HepG2 (cell line): Measurements from ENCODE around the gene DENND5A. TPM values are rescaled to one million over a fixed set of nuclear protein-coding genes. Genes with fewer than 3 reads are reported as not detected.

Experiments
- ADNP ChIP-seq: sonication (generic); formaldehyde crosslinking; IDR thresholded peaks from 2 replicates; pipeline ENCODE4 v1.4.0; 2020; ENCODE audit warnings: missing genetic modification reagents
- KAT8 ChIP-seq: IDR thresholded peaks from 2 replicates; pipeline ENCODE4 v1.6.1; 2016; ENCODE audit warnings: missing genetic modification reagents, missing compliant biosample characterization
- KDM1A ChIP-seq: IDR thresholded peaks from 2 replicates; pipeline ENCODE4 v1.6.1; 2016; ENCODE audit warnings: missing compliant biosample characterization
- KDM5A ChIP-seq: fragments of 200-600 bp; sonication (generic); IDR thresholded peaks from 2 replicates; pipeline ENCODE4 v1.7.0; 2018; ENCODE audit warnings: antibody characterized with exemption, mild to moderate bottlenecking, low read length, borderline replicate concordance
- RFXAP ChIP-seq: sonication (generic); formaldehyde crosslinking; IDR thresholded peaks from 2 replicates; pipeline ENCODE4 v1.4.0; 2020; ENCODE audit warnings: missing genetic modification reagents, borderline replicate concordance
- TBX3 ChIP-seq: fragments of 450-650 bp; IDR thresholded peaks from 2 replicates; pipeline ENCODE4 v1.6.1; 2017; ENCODE audit warnings: antibody characterized with exemption, mild to moderate bottlenecking, inconsistent platforms, borderline replicate concordance
- TRIM24 ChIP-seq: sonication (generic); formaldehyde crosslinking; IDR thresholded peaks from 2 replicates; pipeline ENCODE4 v1.8.0; 2022; ENCODE audit warnings: mild to moderate bottlenecking, missing genetic modification reagents
- U2AF1 ChIP-seq: fragments of 200-400 bp; formaldehyde crosslinking; optimal IDR thresholded peaks from 2 replicates; pipeline ENCODE3; 2017; ENCODE audit warnings: mild to moderate bottlenecking, low read depth, low read length
- ZFP36 ChIP-seq: fragments of 150-350 bp; IDR thresholded peaks from 2 replicates; pipeline ENCODE4 v1.6.1; 2018; ENCODE audit warnings: borderline replicate concordance, low read length, low read depth; ENCODE audit not compliant: partially characterized antibody
- ZNF224 ChIP-seq: sonication (generic); formaldehyde crosslinking; IDR thresholded peaks from 2 replicates; pipeline ENCODE4 v1.5.0; 2020; ENCODE audit warnings: mild to moderate bottlenecking, missing genetic modification reagents
- ZNF326 ChIP-seq: sonication (generic); formaldehyde crosslinking; IDR thresholded peaks from 2 replicates; pipeline ENCODE4 v1.4.0; 2020; ENCODE audit warnings: missing genetic modification reagents, borderline replicate concordance
- ZNF383 ChIP-seq: sonication (generic); formaldehyde crosslinking; IDR thresholded peaks from 2 replicates; pipeline ENCODE4 v1.4.0; 2020; ENCODE audit warnings: missing genetic modification reagents, mild to moderate bottlenecking, borderline replicate concordance
- ZNF441 ChIP-seq: sonication (generic); formaldehyde crosslinking; IDR thresholded peaks from 2 replicates; pipeline ENCODE4 v1.7.0; 2021; ENCODE audit warnings: missing genetic modification reagents, borderline replicate concordance
- ZNF484 ChIP-seq: sonication (generic); formaldehyde crosslinking; IDR thresholded peaks from 2 replicates; pipeline ENCODE4 v1.5.1; 2020; ENCODE audit warnings: mild to moderate bottlenecking, low read depth, missing genetic modification reagents, borderline replicate concordance
- ZNF709 ChIP-seq: sonication (generic); formaldehyde crosslinking; IDR thresholded peaks from 2 replicates; pipeline ENCODE4 v1.5.0; 2020; ENCODE audit warnings: mild to moderate bottlenecking, missing genetic modification reagents
- ZNF775 ChIP-seq: sonication (generic); formaldehyde crosslinking; IDR thresholded peaks from 2 replicates; pipeline ENCODE4 v1.4.0; 2020; ENCODE audit warnings: missing genetic modification reagents, mild to moderate bottlenecking, moderate library complexity, borderline replicate concordance
- polyA plus RNA-seq, 8 experiments: library from polyadenylated mRNA; depleted of rRNA in 3 of 8; stranded (reverse) in 7 of 8; unstranded in 1 of 8; fragments of >200 nt; fragmentation: Illumina TruSeq in 4 of 8; extraction: Trizol in 4 of 8; gene quantifications; 2 replicates each; pipeline versions ENCODE4 v1.2.1 to v1.2.3, GENCODE V29; 2011 to 2016; ENCODE audit warnings: low read depth in 4 of 8, missing spikeins in 1 of 8, mixed read lengths in 1 of 8; ENCODE audit not compliant: insufficient read depth in 1 of 8
- total RNA-seq, 5 experiments: library from RNA; depleted of rRNA; stranded (reverse); fragments of >200 nt; fragmentation: Illumina TruSeq; extraction: Trizol; gene quantifications; 2 replicates each; pipeline ENCODE4 v1.2.3, GENCODE V29; 2016; ENCODE audit warnings: low read depth in 1 of 5
- TF ChIP-seq, protein P1 (sequence below): IDR thresholded peaks from 2 replicates; pipeline ENCODE4 v1.6.1; 2016; ENCODE audit warnings: missing compliant biosample characterization, missing genetic modification reagents, borderline replicate concordance
- TF ChIP-seq, protein P2 (sequence below): sonication (generic); formaldehyde crosslinking; IDR thresholded peaks from 2 replicates; pipeline ENCODE4 v1.4.0; 2020; ENCODE audit warnings: missing genetic modification reagents
- TF ChIP-seq, protein P3 (sequence below): IDR thresholded peaks from 2 replicates; pipeline ENCODE4 v1.6.1; 2016; ENCODE audit warnings: missing biosample characterization, missing genetic modification reagents, low read depth
- TF ChIP-seq, protein P4 (sequence below): sonication (generic); formaldehyde crosslinking; IDR thresholded peaks from 2 replicates; pipeline ENCODE4; 2020; ENCODE audit warnings: missing genetic modification reagents, mild to moderate bottlenecking, borderline replicate concordance
- TF ChIP-seq, protein P5 (sequence below): sonication (generic); formaldehyde crosslinking; IDR thresholded peaks from 2 replicates; pipeline ENCODE4 v1.8.1; 2023; ENCODE audit warnings: mild to moderate bottlenecking, inconsistent platforms, moderate library complexity, missing genetic modification reagents, borderline replicate concordance

The DENND5A gene
- total and polyA plus RNA-seq, 2 of the 13 experiments (the other 11 are each of a cell fraction or from before 2014, with no cell fraction given) = 63.3 to 145 TPM

DNA sequence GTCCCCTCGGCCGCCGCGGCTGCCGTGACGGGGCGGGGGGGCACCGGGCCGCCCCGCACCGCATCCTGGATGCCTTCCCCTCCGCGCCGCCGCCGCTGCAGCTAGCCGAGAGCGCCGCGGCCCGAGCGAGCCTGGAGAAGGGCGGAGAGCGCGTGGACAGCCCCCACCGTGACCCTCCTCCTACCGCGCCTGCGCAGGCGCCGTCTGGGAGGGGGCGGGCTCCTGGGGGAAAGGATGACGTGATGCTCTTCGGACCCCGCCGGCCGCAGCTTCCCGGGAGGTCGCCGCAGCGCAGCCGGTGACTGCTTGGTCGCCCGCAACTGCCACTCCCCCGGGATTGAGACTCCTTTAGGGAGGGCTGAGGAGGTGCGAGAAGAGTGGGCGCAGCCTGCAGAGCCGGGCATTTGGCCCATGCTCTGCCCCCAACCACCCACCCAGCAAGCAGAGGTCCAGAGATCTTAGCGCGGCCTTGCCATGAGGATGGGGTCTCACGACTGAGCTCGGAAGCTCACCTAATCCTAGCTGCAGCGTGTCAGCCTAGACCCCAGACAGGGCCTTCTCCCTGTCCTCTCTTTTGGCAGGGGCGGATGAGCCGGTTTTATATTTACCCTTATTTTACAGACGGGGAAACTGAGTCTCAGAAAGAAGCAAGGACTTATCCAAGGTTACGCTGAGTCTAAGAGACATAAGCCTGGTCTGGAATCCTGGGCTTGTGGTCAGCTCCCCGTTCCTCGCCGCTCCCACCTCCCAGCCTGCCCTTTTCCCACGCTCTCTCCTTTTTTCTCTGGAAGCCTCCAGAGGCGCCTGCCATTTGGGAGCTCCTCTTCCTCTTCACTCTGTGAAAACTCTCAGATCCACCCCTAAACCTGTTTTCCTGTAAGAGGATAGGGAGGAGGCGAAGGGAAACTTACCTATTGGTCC lies at the start of gene DENND5A (continued):
- no peak for TF ChIP-seq ZFP36
- no peak for TF ChIP-seq KDM5A
- no peak for TF ChIP-seq KDM1A (CRISPR knock-in tag)
- peak; percentile 64; the same call in 1 of the 2 replicates for TF ChIP-seq ZNF224 (CRISPR knock-in tag)
- no peak for TF ChIP-seq RFXAP
- TF ChIP-seq ZNF383 = no peak
- no peak for TF ChIP-seq ZNF326
- TF ChIP-seq ZNF775 (CRISPR knock-in tag) = no peak
- no peak for TF ChIP-seq TRIM24 (CRISPR knock-in tag)
- no peak for TF ChIP-seq U2AF1
- TF ChIP-seq KAT8 (CRISPR knock-in tag) = peak; percentile 45; the same call in 1 of the 2 replicates
- 0 out of 2 replicates have a peak, but pooled peaks have one; percentile 43 for TF ChIP-seq ZNF709
- TF ChIP-seq, protein P1, sequence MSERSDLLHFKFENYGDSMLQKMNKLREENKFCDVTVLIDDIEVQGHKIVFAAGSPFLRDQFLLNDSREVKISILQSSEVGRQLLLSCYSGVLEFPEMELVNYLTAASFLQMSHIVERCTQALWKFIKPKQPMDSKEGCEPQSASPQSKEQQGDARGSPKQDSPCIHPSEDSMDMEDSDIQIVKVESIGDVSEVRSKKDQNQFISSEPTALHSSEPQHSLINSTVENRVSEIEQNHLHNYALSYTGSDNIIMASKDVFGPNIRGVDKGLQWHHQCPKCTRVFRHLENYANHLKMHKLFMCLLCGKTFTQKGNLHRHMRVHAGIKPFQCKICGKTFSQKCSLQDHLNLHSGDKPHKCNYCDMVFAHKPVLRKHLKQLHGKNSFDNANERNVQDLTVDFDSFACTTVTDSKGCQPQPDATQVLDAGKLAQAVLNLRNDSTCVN (CRISPR knock-in tag) = no peak; the same call in 1 of the 2 replicates
- TF ChIP-seq ZNF441 (CRISPR knock-in tag) = no peak
- TF ChIP-seq ZNF484 (CRISPR knock-in tag) = no peak
- TF ChIP-seq, protein P2, sequence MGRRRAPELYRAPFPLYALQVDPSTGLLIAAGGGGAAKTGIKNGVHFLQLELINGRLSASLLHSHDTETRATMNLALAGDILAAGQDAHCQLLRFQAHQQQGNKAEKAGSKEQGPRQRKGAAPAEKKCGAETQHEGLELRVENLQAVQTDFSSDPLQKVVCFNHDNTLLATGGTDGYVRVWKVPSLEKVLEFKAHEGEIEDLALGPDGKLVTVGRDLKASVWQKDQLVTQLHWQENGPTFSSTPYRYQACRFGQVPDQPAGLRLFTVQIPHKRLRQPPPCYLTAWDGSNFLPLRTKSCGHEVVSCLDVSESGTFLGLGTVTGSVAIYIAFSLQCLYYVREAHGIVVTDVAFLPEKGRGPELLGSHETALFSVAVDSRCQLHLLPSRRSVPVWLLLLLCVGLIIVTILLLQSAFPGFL (CRISPR knock-in tag) = no peak
- TF ChIP-seq, protein P3, sequence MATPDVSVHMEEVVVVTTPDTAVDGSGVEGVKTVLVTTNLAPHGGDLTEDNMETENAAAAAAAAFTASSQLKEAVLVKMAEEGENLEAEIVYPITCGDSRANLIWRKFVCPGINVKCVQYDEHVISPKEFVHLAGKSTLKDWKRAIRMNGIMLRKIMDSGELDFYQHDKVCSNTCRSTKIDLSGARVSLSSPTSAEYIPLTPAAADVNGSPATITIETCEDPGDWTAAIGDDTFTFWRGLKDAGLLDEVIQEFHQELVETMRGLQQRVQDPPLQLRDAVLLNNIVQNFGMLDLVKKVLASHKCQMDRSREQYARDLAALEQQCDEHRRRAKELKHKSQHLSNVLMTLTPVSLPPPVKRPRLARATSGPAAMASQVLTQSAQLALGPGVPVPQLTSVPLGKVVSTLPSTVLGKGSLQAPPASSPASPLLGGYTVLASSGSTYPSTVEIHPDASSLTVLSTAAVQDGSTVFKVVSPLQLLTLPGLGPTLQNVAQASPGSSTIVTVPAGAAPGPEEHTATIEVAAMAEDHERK (CRISPR knock-in tag) = no peak
- no peak for TF ChIP-seq TBX3
- TF ChIP-seq, protein P4, sequence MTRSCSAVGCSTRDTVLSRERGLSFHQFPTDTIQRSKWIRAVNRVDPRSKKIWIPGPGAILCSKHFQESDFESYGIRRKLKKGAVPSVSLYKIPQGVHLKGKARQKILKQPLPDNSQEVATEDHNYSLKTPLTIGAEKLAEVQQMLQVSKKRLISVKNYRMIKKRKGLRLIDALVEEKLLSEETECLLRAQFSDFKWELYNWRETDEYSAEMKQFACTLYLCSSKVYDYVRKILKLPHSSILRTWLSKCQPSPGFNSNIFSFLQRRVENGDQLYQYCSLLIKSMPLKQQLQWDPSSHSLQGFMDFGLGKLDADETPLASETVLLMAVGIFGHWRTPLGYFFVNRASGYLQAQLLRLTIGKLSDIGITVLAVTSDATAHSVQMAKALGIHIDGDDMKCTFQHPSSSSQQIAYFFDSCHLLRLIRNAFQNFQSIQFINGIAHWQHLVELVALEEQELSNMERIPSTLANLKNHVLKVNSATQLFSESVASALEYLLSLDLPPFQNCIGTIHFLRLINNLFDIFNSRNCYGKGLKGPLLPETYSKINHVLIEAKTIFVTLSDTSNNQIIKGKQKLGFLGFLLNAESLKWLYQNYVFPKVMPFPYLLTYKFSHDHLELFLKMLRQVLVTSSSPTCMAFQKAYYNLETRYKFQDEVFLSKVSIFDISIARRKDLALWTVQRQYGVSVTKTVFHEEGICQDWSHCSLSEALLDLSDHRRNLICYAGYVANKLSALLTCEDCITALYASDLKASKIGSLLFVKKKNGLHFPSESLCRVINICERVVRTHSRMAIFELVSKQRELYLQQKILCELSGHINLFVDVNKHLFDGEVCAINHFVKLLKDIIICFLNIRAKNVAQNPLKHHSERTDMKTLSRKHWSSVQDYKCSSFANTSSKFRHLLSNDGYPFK (CRISPR knock-in tag) = no peak
- TF ChIP-seq, protein P5, sequence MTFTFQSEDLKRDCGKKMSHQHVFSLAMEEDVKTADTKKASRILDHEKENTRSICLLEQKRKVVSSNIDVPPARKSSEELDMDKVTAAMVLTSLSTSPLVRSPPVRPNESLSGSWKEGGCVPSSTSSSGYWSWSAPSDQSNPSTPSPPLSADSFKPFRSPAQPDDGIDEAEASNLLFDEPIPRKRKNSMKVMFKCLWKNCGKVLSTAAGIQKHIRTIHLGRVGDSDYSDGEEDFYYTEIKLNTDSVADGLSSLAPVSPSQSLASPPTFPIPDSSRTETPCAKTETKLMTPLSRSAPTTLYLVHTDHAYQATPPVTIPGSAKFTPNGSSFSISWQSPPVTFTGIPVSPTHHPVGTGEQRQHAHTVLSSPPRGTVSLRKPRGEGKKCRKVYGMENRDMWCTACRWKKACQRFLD = no peak
- TF ChIP-seq ADNP (CRISPR knock-in tag) = no peak
